Activated CD8-positive, alpha-beta memory T cell treated with anti-CD3 and anti-CD28 coated beads, Interleukin-2, amount 50 U/mL, for 1 hour (primary cell): Measurements from ENCODE around the gene KLC1.

Experiments used
- DNase-seq: peaks from one replicate; pipeline ENCODE4 v3.0.0-alpha.2; 2020; ENCODE audit errors: extremely low read depth

The KLC1 gene

DNA sequence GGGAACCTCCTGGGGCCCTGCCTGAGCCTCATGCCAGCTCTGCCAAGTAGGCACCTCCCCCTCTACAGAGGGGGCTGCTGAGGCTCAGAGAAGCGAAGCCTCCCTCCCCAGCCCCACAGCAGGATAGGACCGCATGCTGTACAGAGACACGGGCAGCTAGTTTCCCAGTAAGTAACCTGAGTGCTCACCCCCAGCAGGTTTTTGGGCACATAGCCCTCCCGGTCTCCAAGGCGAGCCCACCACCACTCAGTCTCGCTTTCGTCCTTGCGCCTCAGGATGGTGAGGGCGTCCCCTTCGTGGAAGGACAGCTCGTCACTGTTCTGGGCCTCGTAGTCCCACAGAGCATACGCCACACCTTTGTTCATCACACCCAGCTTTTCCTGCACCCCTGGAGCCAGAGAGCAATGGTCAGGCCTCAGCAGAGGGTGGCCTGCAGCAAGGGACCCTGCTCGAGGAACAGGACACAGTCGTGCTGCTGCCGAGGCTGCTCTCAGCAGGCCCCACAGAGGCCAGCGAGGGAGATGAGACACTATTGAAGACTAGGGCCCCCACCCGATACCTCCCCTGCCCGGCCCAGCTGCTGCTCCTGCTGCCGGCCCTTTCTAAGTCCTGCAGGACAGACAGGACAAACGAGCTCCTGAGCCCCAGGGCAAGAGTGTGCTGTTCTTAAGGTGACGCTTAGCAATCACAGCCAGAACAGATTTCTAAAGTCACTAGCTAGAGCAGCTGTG is 107.0 kb downstream of the KLC1 start:
- no peak for DNase-seq

DNA sequence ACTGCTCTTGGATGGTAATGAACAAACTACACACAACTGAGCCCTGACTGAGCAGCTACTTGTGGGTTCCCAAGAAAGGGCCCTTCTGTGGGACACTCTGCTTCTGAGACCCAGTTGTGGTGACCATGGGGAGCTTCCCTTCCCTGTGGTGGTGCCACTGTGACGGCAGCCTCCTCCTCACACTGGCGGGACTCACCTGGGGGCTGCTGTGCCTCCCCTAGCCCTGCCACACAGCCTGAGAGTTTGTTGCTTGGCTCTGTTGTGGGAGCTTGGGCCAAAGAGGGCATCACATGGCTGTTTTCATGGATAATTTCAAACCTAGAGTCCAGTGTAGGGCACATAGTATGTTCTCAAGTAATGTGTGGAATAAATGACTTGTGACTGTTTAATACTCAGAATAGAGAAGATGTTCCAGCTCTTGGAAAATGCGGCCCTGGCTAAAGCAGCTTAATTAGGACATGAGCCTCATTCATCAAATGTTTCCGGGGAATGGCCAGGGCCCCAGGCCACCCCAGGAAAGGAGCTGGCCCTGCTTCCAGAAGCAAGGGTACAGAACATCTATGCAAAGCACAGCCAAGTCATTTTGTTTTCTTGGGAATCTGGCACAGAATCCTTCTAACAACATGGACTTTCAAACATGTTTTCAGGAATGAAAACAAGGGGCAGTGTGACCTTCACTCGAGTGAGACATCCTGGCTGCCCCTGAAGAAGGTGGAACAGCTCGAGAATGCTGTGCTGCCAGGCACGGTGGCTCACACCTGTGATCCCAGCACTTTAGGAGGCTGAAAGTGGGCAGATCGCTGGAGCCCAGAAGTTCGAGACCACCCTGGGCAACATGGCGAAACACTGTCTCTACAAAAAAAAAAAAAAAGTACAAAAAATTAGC is 107.8 kb downstream of the KLC1 start:
- DNase-seq: no peak

DNA sequence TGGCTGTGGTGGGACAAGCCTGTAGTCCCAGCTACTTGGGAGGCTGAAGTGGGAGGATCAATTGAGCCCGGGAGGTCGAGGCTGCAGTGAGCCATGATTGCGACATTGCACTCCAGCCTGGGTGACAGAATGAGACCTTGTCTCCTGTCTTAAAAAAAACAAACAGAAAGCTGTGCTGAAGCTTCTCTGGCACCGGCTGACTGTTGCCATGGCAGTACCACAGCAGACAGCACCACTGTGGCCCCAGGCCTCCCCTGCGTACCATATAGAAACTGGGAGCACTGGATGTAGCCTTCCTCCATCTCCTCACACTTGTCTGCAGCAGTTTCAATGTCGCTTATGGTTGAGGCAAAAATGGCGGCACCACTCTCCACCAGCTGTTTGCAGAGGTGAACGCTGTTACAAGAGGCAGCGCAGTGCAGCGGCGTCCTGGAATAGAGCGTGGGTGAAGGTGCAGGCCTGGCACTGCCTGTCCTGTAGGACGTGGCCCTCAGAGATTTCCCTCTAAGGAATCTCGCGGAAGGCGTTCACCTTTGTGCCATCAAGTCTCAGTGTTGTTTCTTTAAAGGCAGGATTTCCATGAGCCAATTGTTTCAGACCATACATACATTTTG is 108.5 kb downstream of the KLC1 start:
- no peak for DNase-seq

DNA sequence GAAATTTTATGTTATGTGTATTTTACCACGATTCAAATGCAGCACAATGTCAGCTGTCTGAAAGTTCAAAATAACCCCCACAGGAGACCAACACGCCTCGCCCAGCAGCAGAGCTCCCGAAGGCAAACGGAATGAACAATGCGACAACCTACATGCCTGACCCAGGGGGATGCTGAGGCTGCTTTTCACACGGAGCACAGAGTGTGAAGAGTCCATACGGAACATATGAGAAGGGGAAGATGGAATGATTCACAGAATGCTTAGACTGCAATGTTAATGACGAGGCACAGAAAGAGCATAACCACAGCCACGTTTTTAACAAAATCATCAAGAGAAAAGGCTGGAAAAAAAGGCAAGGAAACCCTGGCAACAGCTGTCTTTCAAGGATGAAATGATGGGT is 109.2 kb downstream of the KLC1 start:
- no peak for DNase-seq

DNA sequence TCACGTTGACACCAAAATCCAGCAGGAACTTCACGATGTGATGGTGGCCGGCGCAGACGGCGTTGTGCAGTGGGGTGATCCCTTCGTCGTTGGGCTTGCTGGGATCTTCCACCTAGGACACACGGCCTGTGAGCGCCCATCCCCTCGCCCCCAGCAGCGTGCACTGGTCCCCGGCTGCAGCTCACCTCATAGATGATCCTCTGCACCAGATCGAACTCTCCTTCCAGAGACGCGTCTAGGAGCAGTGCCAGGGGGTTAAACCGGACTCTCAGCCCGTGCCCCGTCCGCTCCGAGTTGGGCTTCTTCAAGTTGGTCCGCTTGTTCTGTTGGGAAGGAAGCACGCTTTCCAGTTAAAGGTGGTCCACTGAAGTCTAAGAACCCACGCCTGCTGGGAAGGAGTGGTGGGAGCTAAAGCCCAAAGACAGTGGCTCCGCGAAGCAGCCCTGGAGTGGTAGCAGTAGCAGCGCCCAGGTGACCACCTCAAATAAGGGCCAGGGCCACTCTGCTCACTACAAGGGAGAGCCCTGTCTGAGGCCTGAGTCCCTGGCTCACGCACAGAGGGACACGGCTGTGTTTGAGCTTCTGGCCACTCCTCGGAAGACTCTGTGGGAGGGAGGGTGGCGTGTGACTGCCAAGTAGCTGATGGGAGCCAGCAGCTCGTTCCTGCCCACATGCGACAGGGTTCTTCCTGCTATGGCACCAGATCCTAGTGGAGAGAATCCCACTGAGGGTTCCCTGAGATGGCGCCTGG is 109.9 kb downstream of the KLC1 start:
- DNase-seq: no peak

DNA sequence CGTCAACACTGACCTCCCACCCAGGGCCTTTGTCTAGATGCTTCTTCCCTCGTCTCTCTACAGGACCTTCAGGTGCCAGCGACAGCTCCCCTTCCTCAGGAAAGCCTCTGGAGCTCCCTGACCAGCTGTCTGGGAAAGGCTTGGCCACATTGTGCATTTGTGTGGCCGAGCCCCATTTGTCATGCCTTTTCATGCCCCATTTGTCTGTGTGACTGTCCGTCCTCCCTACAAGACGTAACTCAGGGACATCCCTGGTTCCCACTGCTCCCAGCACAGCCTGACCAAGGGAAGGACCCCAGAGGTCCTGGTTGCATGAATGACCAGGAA is 110.4 kb downstream of the KLC1 start:
- DNase-seq: no peak

DNA sequence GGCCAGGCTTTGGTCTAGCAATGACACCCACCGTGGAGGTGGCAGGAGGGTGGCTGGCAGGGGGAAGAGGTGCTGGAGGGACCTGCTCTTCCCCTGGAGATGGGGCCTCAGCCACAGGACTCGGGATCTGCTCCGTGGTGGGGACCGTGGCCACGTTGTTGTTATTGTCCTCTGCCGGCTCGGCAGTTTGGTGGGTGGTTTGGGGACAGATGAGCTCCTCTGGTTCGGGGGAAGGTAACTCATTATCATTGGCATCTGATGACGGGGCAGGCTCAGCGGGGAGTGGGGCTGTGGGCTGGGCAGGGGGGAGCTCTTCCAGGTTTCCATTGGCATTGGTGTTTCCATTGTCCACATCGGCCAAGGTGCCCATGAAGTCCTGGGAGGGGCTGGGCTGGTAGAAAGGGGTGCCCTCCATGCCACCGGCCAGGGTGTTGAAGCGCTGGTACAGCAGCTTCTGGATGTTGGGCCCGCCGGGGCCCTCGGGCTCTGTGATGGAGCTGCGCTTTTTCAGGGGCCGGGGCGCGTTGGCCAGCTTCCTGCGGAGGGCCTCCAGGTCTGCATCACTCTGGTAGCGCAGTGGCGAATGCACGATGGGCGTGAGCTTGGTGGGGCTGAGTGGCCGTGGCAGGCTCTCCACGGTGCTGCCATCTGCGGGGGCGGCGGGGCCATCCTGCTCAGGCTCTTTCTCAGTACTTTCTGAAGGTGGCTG is 110.9 kb downstream of the KLC1 start:
- no peak for DNase-seq

DNA sequence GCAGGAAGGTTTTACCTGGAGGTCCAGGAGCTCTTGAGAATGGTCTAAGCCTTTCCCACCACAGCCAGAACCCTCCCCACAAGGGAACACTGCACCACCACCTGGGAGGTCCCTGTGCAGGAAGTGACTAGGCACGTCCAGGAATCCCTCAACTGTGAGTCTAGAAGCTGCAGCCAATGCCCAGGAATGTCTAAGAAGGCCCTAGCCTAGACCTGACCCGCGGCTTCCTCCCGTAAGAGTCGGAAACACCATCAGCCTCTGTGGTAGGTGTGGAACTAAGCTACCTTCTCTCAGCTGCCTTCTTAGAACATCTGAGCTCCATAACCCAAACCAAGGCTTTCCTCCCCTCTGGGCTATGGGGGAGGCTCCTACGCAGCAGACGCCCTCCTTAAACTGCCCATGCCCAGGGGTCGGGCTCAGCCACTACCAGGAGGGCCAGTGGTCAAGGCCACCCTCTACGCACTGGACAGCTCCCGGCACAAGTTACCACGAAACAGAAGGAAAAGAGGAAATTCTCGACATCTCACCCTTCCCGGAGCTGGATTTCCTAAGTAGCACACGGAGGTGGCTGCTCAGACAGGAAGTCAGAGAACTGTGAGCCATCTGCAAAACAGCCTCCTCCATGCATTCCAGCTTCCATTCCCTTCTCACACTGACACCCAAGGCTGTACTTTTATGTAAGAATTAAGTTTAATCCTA is 112.1 kb downstream of the KLC1 start:
- DNase-seq: no peak

DNA sequence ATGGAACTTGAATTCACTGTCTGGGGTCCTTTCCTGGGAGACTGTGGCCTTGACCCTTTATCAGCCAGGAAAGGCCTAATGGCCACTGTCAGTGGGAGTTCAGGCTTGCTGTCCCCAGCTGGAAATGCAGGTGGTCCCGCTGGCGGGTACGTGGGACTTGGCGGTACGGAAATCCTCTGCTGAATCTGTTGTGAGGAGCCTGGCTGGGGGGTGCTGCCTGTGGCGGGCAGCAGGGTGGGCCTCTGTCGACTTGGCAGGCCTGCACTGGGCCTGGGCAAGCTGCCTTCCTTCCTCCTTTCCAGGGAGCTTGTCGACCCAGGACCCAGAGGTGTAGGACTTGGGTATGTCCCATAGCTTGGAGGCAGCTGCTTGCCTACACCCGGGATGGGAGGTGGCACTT is 112.9 kb downstream of the KLC1 start:
- DNase-seq: no peak

DNA sequence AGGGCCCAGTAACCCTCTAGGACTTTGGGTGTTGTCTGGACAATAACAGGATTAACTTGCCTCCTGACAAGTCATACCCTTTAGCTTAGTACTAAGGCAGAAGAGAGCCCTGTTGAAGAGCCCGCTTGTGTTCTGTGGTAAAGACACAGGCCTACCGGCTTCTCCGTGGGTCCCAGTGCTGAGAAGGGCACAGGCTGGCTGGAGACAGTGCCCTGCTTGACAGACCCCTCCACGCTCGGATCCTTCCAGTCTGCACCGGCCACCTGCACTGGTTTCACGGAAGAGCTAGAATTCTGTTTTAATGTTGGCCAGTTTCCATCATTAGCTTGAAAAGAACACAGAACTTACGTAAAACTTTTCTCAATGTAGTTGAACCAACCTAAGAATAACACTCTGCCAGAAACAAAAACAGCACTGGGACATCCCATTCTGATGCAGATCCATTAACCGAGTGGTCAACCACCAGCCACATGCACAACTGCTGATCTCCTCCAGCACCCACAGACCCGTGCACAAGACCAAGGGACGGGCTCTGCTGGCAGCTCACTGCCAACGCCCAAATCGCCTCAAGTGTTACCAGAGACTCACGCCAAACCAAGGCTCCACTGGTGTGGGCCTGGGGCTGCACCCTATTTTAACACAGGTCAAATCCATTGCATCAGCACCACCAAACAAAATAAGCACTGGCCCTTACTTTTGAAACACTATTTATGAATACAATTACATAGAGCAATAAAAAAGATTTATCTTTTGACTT is 113.7 kb downstream of the KLC1 start:
- DNase-seq: no peak

DNA sequence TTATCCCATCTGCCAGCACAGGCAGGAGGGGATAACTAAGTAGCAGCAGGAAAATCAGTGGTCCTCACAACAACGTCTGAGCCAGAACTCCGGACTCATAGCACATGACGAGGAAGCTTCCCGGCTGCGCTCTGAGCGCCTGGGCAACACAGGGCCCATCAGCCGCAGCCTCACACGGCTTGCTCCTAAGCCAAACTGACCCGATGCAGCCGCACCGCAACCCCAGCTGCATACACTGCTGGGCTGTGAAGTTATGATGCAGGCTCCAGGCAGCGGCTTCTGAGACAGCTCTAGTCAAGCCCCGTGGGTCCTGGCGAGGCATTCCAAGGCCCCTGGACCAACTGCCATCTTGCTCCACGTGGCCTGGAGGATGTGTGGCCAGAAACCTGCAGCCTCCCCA is 114.7 kb downstream of the KLC1 start:
- DNase-seq: no peak

DNA sequence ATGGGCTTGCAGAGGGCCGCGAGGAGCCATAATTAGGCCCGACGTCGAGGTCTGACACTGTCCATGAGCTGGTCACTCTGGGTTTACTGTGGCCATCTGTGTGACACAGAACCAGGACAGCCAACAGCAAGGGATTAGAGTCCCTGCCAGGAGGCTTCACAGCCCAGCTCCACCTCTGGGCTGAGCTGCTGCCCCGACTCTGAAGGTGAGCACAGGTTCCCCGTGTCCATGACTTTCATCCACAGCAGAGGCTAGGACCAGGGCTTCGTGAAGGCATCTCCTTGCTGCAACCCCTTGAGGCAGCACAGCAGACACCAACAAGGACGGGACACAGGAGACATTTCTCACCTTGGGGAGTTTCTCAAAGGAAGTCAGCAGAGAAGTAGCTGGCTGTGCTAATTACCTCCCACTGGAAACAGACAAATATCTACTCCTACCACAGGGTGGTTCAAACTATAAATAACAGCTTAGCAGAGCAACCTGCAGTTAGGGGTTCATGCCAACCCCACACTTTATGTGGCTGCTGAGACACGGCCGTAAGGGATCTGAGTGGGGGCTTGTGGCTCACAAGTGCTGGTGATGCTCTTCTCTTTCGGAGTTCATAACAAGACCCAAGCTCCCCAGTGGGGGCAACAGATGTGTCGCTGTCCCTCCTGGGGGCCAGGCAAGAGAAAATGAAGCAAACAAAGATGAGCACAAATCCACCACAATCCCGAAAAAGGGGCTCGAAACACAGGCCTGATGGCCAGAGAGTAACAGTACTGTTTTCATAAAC is 115.8 kb downstream of the KLC1 start:
- no peak for DNase-seq

DNA sequence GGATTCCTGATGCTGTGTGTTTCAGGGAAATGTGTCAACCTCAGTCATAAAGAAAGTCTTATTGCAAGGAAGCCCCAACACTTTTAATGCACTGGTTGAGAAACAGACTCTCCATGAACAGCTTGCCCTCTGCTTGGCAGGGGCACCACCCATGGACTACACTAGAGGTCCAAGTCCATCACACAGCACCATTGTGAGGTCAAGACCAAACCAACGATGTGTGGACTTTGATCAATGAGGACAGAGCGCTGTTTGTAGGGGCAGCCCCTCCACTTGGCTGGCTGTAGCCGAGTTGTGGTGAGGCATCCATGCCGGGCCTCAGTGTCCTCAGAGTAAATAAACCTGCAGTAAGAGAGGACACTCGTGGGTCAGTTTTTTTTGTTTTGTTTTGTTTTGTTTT is 116.4 kb downstream of the KLC1 start:
- DNase-seq: no peak

DNA sequence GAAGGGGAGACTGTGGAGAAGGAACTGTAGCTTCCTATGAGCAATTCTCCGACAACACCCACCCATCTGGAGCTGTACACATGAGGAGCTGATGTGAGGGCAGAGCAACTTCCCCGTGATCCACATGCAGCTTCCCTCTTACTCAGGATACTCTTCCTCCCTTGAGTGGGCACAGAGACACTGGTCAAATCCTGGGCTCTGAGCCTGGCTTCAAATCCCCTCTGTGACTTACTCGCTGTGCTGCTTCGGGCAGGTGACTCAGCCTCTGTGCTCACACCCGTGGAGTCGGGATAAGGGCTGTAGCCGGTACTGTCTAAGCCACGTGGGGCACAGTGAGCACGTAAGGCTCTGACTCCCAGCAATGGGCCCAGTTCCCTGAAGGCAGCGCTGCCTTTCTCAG is 117.7 kb downstream of the KLC1 start:
- no peak for DNase-seq

DNA sequence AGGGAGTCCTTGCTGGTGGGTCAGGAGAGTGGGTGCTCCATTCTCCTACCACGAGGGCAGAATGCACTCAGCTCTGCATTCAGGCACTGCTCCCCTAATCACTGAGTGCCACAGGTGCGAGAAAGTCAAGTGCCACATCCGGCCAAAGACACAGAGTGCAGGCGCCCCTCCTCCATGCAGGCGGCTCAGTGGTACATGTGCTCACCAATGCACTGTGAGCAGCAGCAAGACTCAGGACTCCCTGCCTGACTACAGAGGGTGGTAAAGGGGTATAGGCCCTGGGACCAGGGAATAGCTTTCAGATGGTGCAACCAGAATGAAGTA is 119.5 kb downstream of the KLC1 start:
- no peak for DNase-seq

DNA sequence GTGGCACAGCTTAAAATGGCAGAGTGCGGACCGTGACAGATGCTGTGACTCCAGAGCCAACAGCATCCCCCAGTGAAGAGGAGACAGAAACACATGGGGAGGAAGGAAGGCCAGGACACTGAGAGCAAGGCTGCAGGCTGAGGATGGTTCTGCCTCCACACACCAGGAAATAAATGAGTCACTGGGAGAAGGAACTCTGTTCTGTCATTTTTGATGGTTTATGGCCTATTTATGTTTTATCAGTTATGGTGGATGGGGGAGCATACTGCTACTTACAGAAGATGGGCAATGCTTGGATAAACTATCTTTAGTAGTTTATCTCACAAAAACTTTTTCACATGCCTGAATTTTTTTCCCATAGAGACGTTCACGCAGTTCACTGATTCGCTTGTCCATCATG is 120.4 kb downstream of the KLC1 start:
- DNase-seq: no peak

DNA sequence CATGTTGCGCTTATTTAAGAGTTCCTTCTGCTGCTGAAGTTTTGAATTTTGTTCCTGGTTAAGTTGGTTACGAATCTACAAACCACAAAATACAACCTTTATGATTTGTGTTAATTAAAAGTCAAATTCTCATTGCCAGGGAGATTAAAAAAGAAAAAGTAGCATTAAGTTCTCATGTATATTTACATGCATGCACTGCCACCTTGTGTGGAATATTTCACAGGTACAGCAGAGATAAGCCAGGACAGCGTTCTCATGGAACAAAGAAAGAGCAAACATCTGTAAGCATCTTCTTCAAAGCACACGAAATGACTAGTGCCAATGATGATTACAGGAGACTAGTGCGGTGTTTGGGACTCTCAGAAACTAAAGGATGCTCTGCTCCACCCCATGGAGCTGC is 120.8 kb downstream of the KLC1 start:
- no peak for DNase-seq
